HFF-Myc (cell line): ENCODE data around the gene GOLIM4.

Source experiments
- DNase-seq: peaks from one replicate; pipeline ENCODE4 v3.0.0-alpha.2; 2011; ENCODE audit warnings: low read depth; ENCODE audit errors: extremely low read depth
- H3K4me3 ChIP-seq: replicated peaks from 2 replicates; pipeline ENCODE4 v1.5.1; 2011; ENCODE audit warnings: low read depth, mild to moderate bottlenecking, control low read depth, low read length
- CTCF ChIP-seq: IDR thresholded peaks from 2 replicates; pipeline ENCODE4 v1.5.1; 2012; ENCODE audit warnings: mild to moderate bottlenecking, low read depth, low read length, control low read depth; ENCODE audit errors: missing control alignments

The GOLIM4 gene

GRCh38 chr3:168054447-168054846, 41.3 kb downstream of the GOLIM4 start:
- DNase-seq: no peak
- no peak for TF ChIP-seq CTCF
- no peak overlapping the region for H3K4me3 ChIP-seq

- no peak overlapping the region for H3K4me3 ChIP-seq
- TF ChIP-seq CTCF: peak; percentile 11
- DNase-seq: no peak
Observed at GRCh38 chr3:168053115-168053514, 42.6 kb downstream of the GOLIM4 start.

GRCh38 chr3:168052515-168052914, 43.2 kb downstream of the GOLIM4 start:
- TF ChIP-seq CTCF: no peak
- no peak for DNase-seq
- H3K4me3 ChIP-seq: no peak overlapping the region

GRCh38 chr3:168051531-168052471, 43.9 kb downstream of the GOLIM4 start:
- H3K4me3 ChIP-seq: no peak overlapping the region
- no peak for DNase-seq
- TF ChIP-seq CTCF: no peak

- TF ChIP-seq CTCF: no peak
- H3K4me3 ChIP-seq: no peak overlapping the region
- no peak for DNase-seq
Observed at GRCh38 chr3:168051070-168051469, 44.7 kb downstream of the GOLIM4 start.

GRCh38 chr3:168049367-168049974, 46.3 kb downstream of the GOLIM4 start:
- TF ChIP-seq CTCF: no peak
- no peak for DNase-seq
- H3K4me3 ChIP-seq: no peak overlapping the region
